ENCODE measurements around the gene WDFY3.

DNA sequence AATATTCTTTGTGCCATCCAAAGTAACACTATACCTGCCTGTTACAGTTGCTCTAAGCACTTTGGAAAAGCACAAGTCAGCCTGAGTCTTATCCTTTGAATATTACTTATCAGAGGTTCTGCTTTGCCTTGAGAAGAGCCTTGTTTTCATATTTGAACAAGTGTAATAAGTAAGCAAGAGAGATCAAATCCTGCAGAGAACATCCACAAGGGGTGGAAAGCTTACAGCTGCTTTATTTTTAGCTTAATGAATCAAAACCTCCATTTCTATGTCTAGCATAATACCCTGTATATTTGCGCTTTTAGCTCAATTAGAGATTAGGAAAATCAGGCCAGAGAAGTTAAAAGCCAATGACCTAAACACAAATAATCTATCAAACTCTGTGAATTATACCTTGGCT is 243.8 kb downstream of the WDFY3 start:
- no peak for TF ChIP-seq EZH2 (IDR thresholded peaks at IDR 0.05; ENCODE audit: borderline replicate concordance, insufficient read depth, low read depth, low read length, poor library complexity, severe bottlenecking)
- TF ChIP-seq, protein P1, sequence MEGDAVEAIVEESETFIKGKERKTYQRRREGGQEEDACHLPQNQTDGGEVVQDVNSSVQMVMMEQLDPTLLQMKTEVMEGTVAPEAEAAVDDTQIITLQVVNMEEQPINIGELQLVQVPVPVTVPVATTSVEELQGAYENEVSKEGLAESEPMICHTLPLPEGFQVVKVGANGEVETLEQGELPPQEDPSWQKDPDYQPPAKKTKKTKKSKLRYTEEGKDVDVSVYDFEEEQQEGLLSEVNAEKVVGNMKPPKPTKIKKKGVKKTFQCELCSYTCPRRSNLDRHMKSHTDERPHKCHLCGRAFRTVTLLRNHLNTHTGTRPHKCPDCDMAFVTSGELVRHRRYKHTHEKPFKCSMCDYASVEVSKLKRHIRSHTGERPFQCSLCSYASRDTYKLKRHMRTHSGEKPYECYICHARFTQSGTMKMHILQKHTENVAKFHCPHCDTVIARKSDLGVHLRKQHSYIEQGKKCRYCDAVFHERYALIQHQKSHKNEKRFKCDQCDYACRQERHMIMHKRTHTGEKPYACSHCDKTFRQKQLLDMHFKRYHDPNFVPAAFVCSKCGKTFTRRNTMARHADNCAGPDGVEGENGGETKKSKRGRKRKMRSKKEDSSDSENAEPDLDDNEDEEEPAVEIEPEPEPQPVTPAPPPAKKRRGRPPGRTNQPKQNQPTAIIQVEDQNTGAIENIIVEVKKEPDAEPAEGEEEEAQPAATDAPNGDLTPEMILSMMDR (IDR thresholded peaks at IDR 0.05): no peak

Data from B cell (primary cell).